Mucosa of descending colon (tissue), 3 donors: ENCODE data around the gene TRIO. TPM values are rescaled to one million over a fixed set of nuclear protein-coding genes. Genes with fewer than 3 reads are reported as not detected.
A peak's percentile ranks its signal among the peaks of the same experiment; 100 is the strongest.

Experiments
- ATAC-seq: fragments of 200-7000 bp; cut with Tn5 transposase; one replicate; pipeline ENCODE4 v1.9.1; 2020; ENCODE audit warnings: mild to moderate bottlenecking, moderate library complexity
- DNase-seq, 3 donors: peaks; one replicate each; pipeline ENCODE4 v3.0.0-alpha.2; 2020
- H3K36me3 ChIP-seq: fragments of 200-600 bp; one replicate; pipeline ENCODE4 v1.8.0; 2021; ENCODE audit warnings: low read depth, mild to moderate bottlenecking
- H3K4me1 ChIP-seq: fragments of 200-600 bp; one replicate; pipeline ENCODE4 v1.8.0; 2021; ENCODE audit warnings: low read depth, mild to moderate bottlenecking
- H3K4me3 ChIP-seq: fragments of 200-600 bp; one replicate; pipeline ENCODE4 v1.8.0; 2021; ENCODE audit warnings: mild to moderate bottlenecking
- H3K9me3 ChIP-seq: fragments of 200-600 bp; one replicate; pipeline ENCODE4 v1.8.0; 2021; ENCODE audit warnings: mild to moderate bottlenecking
- intact Hi-C, 2 donors: fragments of 100-400 bp; cut with DNase I in 1 of 2; cut with micrococcal nuclease in 1 of 2; formaldehyde crosslinking; loops; one replicate each; pipeline versions ENCODE4 v1.11.0 to v1.11.1; 2022; cut with DNase I, micrococcal nuclease
- total RNA-seq, 3 donors: library from RNA; stranded (reverse); fragmentation: NEBNext Ultra II Directional in 2 of 3; extraction: Animal tissue kit (Norgen Biotek cat#: 25700) in 2 of 3; gene quantifications; one replicate each; pipeline versions ENCODE4 v1.2.1 to v1.2.4, GENCODE V29; 2021 to 2023
- TF ChIP-seq, protein P1 (sequence below): fragments of 200-600 bp; IDR thresholded peaks from one replicate; pipeline ENCODE4 v1.8.0; 2022; ENCODE audit warnings: antibody characterized with exemption, mild to moderate bottlenecking
- donor health status: DM: no; HTN: no; CAD: no; lungs with moderate emphysema.
- donor health status: DM: no; HTN: no; CAD: no.
- donor health status: DM: no; HTN: yes; CAD: no.

TRIO gene
- total RNA-seq, 3 donors from 2014 or later, result 164 to 231 (median 168) TPM

DNA sequence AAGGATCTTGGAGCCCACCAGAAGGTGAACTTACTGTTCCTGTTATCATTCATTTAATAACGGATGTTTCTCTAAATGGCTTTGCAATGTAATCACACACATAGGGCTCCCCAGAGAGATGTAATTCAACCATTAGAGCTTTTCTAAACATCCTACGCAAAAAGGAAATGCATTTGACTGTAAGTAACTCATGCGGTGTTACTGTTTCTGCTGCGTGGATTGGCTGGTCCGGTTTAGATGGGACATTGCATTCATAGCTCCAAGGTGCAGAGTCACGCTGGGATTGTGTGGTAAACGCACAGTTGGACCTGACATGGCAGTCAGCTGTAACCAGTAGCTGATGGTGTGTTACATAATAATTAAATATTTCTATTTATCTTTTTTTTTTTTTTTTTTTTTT lies 252.9 kb downstream of the TRIO start:
- DNase-seq (no peak), ATAC-seq (no peak)
- TF ChIP-seq, protein P1, sequence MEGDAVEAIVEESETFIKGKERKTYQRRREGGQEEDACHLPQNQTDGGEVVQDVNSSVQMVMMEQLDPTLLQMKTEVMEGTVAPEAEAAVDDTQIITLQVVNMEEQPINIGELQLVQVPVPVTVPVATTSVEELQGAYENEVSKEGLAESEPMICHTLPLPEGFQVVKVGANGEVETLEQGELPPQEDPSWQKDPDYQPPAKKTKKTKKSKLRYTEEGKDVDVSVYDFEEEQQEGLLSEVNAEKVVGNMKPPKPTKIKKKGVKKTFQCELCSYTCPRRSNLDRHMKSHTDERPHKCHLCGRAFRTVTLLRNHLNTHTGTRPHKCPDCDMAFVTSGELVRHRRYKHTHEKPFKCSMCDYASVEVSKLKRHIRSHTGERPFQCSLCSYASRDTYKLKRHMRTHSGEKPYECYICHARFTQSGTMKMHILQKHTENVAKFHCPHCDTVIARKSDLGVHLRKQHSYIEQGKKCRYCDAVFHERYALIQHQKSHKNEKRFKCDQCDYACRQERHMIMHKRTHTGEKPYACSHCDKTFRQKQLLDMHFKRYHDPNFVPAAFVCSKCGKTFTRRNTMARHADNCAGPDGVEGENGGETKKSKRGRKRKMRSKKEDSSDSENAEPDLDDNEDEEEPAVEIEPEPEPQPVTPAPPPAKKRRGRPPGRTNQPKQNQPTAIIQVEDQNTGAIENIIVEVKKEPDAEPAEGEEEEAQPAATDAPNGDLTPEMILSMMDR, result no peak
- Histone ChIP-seq H3K9me3 (no peaks in the 10 kb centered on the region), H3K36me3 (peaks cover 7% of the 10 kb centered on the region), H3K4me1 (no peaks in the 10 kb centered on the region), H3K4me3 (no peak overlapping the region)
- intact Hi-C loops, result no loop called here

GRCh38 chr5:14396737-14397136 lies 253.6 kb downstream of the TRIO start:
- H3K4me3 ChIP-seq, result no peak overlapping the region
- DNase-seq (no peak), ATAC-seq (no peak)
- H3K9me3 ChIP-seq, result no peaks in the 10 kb centered on the region
- intact Hi-C loops, result no loop called here
- no peaks in the 10 kb centered on the region for H3K4me1 ChIP-seq
- TF ChIP-seq, protein P1, result no peak
- H3K36me3 ChIP-seq, result peaks cover 7% of the 10 kb centered on the region

GRCh38 chr5:14397717-14398116 lies 254.6 kb downstream of the TRIO start:
- H3K36me3 ChIP-seq, result peaks cover 7% of the 10 kb centered on the region
- ATAC-seq (no peak), DNase-seq (no peak)
- no peaks in the 10 kb centered on the region for H3K4me1 ChIP-seq
- H3K9me3 ChIP-seq, result no peaks in the 10 kb centered on the region
- intact Hi-C loops, result loop anchor here in 1 of 2 donors (2.0 kb wide), 1 partner anchor 251 kb away; no protein-coding TSS in a partner anchor
- TF ChIP-seq, protein P1, result no peak
- no peak overlapping the region for H3K4me3 ChIP-seq

GRCh38 chr5:14399054-14399692 lies 256.0 kb downstream of the TRIO start:
- Histone ChIP-seq H3K4me3 (no peak overlapping the region), H3K4me1 (no peaks in the 10 kb centered on the region), H3K9me3 (no peaks in the 10 kb centered on the region), H3K36me3 (peaks cover 7% of the 10 kb centered on the region)
- intact Hi-C loops, result loop anchor here in 1 of 2 donors (2.0 kb wide), 1 partner anchor 250 kb away; no protein-coding TSS in a partner anchor
- ATAC-seq (peak; percentile 64), DNase-seq (peak in 1 of 3 donors; percentile 73)
- TF ChIP-seq, protein P1, result peak; percentile 46

DNA sequence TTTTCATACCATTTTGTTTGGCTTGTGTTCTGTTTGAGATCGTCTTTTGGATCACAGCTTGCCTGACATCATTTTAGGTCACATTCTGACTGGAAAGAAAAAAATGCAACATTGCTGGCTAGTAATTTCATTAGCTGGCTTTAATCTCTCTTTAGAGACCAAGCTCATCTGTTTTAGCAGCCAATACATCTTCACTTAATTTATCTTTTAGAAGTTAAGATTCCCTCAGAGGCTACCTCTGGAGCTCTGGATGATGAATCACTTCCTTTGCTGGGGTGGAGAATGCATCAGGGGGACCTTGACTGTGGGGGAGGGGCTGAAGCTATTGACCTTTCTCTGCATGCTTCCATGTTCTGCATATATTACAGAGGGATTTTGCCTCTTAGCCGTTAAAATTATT lies 256.9 kb downstream of the TRIO start:
- Histone ChIP-seq H3K4me3 (no peak overlapping the region), H3K4me1 (no peaks in the 10 kb centered on the region), H3K36me3 (peaks cover 3% of the 10 kb centered on the region), H3K9me3 (no peaks in the 10 kb centered on the region)
- DNase-seq, result no peak
- ATAC-seq, result no peak
- TF ChIP-seq, protein P1, result no peak
- intact Hi-C loops, result no loop called here

DNA sequence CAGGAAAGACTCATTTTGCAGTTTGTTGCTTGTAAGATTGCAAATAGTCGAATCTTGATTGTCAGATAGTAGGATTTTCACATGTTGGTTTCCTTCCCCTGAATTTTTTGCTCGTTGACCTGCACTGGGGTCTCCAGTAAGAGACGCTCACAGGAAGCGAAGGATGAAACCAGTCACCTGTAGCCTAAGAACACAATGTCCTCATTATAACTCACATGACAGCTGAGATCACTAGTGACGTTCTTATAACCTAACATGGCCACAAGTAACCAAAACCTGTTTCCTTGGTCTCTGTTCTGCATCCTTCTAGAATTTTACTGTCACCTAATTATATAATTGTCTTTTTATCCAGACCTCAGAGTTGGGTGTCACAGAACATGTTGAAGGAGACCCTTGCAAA lies 257.5 kb downstream of the TRIO start:
- Histone ChIP-seq H3K9me3 (no peaks in the 10 kb centered on the region), H3K4me1 (no peaks in the 10 kb centered on the region), H3K36me3 (no peaks in the 10 kb centered on the region), H3K4me3 (no peak overlapping the region)
- ATAC-seq (no peak), DNase-seq (no peak)
- TF ChIP-seq, protein P1, result no peak
- intact Hi-C loops, result no loop called here
